ENCODE data around the gene TTLL12.
"Not testable (repeated sequence)": the region's sequence is repeated elsewhere in the genome, so short reads cannot be mapped to it uniquely, and the experiment has no call there.

Gene TTLL12

GRCh38 chr22:43153899-43154298 lies 33.0 kb downstream of the TTLL12 start:
- no peak for DNase-seq (ENCODE audit: low spot score)

- DNase-seq (ENCODE audit: low spot score): no peak
These were observed 34.4 kb downstream of the TTLL12 start for GRCh38 chr22:43152357-43153071.

- DNase-seq (ENCODE audit: low spot score): no peak
These were observed 35.0 kb downstream of the TTLL12 start for GRCh38 chr22:43152003-43152356.

- DNase-seq (ENCODE audit: low spot score): no peak
These were observed 35.5 kb downstream of the TTLL12 start, which contains the start of gene TSPO for GRCh38 chr22:43151251-43152002. Gene TSPO (plus strand): TSS chr22:43151559. CDS start chr22:43159239, 7,680 bp downstream.

- no peak for DNase-seq (ENCODE audit: low spot score)
These were observed 36.2 kb downstream of the TTLL12 start for GRCh38 chr22:43150731-43151206.

- DNase-seq (ENCODE audit: low spot score): no peak
These were observed 38.4 kb downstream of the TTLL12 start for GRCh38 chr22:43148581-43148980.

- no peak for DNase-seq (ENCODE audit: low spot score)
These were observed 39.1 kb downstream of the TTLL12 start for GRCh38 chr22:43147821-43148220.

- not testable (repeated sequence) for DNase-seq (ENCODE audit: low spot score)
These were observed 40.6 kb downstream of the TTLL12 start for GRCh38 chr22:43146332-43146731.

GRCh38 chr22:43145371-43145770 lies 41.6 kb downstream of the TTLL12 start:
- not testable (repeated sequence) for DNase-seq (ENCODE audit: low spot score)

GRCh38 chr22:43144949-43145348 lies 42.0 kb downstream of the TTLL12 start:
- DNase-seq (ENCODE audit: low spot score): no peak

GRCh38 chr22:43142880-43143562 lies 43.9 kb downstream of the TTLL12 start, which contains the start of gene MCAT:
Gene MCAT (minus strand): TSS chr22:43143398. CDS start chr22:43143348, 50 bp downstream.
- peak; percentile 72 for DNase-seq (ENCODE audit: low spot score)

- no peak for DNase-seq (ENCODE audit: low spot score)
These were observed 50.1 kb downstream of the TTLL12 start for GRCh38 chr22:43136801-43137200.

GRCh38 chr22:43136255-43136654 lies 50.7 kb downstream of the TTLL12 start:
- DNase-seq (ENCODE audit: low spot score): peak; percentile 26

- DNase-seq (ENCODE audit: low spot score): no peak
These were observed 51.4 kb downstream of the TTLL12 start for GRCh38 chr22:43135565-43135964.

GRCh38 chr22:43134553-43134952 lies 52.4 kb downstream of the TTLL12 start:
- DNase-seq (ENCODE audit: low spot score): no peak

- no peak for DNase-seq (ENCODE audit: low spot score)
These were observed 53.5 kb downstream of the TTLL12 start for GRCh38 chr22:43133401-43133800.

- no peak for DNase-seq (ENCODE audit: low spot score)
These were observed 55.0 kb downstream of the TTLL12 start for GRCh38 chr22:43131773-43132501.

GRCh38 chr22:43129426-43130425 lies 57.2 kb downstream of the TTLL12 start:
- DNase-seq (ENCODE audit: low spot score): no peak

GRCh38 chr22:43128928-43129424 lies 58.0 kb downstream of the TTLL12 start:
- DNase-seq (ENCODE audit: low spot score): no peak

GRCh38 chr22:43128116-43128515 lies 58.8 kb downstream of the TTLL12 start:
- no peak for DNase-seq (ENCODE audit: low spot score)
